Astrocyte (in vitro differentiated cells and primary cell): Measurements from ENCODE around the gene ELK3.

Experiments
- EZH2 ChIP-seq: IDR thresholded peaks from 2 replicates; pipeline ENCODE4 v1.6.1; 2012; ENCODE audit warnings: mild to moderate bottlenecking, low read length, inconsistent platforms; ENCODE audit not compliant: insufficient read depth
- TF ChIP-seq, protein P1 (sequence below): IDR thresholded peaks from 2 replicates; pipeline ENCODE4 v1.5.1; 2011; ENCODE audit warnings: low read depth, mild to moderate bottlenecking, inconsistent platforms, low read length, moderate library complexity; ENCODE audit not compliant: insufficient read depth

- TF ChIP-seq, protein P1, sequence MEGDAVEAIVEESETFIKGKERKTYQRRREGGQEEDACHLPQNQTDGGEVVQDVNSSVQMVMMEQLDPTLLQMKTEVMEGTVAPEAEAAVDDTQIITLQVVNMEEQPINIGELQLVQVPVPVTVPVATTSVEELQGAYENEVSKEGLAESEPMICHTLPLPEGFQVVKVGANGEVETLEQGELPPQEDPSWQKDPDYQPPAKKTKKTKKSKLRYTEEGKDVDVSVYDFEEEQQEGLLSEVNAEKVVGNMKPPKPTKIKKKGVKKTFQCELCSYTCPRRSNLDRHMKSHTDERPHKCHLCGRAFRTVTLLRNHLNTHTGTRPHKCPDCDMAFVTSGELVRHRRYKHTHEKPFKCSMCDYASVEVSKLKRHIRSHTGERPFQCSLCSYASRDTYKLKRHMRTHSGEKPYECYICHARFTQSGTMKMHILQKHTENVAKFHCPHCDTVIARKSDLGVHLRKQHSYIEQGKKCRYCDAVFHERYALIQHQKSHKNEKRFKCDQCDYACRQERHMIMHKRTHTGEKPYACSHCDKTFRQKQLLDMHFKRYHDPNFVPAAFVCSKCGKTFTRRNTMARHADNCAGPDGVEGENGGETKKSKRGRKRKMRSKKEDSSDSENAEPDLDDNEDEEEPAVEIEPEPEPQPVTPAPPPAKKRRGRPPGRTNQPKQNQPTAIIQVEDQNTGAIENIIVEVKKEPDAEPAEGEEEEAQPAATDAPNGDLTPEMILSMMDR = no peak
- no peak for TF ChIP-seq EZH2
Observed at GRCh38 chr12:96225994-96226399, 31.8 kb downstream of the ELK3 start.
